Caco-2 (cell line): Measurements from ENCODE around the gene SHROOM1. TPM values are rescaled to one million over a fixed set of nuclear protein-coding genes. Genes with fewer than 3 reads are reported as not detected.

Source experiments
- BruUV-seq: library from RNA; stranded (reverse); fragments of 400-500 nt; replicated peaks from 2 replicates; lab custom pipeline; 2021; lab: Mats Ljungman, UMichigan
- CTCF ChIA-PET: fragments of 300-600 bp; sonication (Branson Sonifier 250); formaldehyde crosslinking; loops from one replicate; lab custom pipeline; 2022; ENCODE audit warnings: antibody characterized with exemption; lab: Charles Lee
- POLR2A ChIA-PET: fragments of 300-600 bp; sonication (Branson Sonifier 250); formaldehyde crosslinking; loops from one replicate; lab custom pipeline; 2022; ENCODE audit warnings: antibody characterized with exemption; lab: Charles Lee
- DNase-seq, 2 experiments: peaks; one replicate each; pipeline versions ENCODE4 v3.0.0 to v3.0.0-alpha.2; 2020 to 2022
- H3K27me3 ChIP-seq: replicated peaks from 2 replicates; pipeline ENCODE4 v1.6.0; 2011; ENCODE audit warnings: low read length; ENCODE audit not compliant: control insufficient read depth, insufficient read depth
- H3K36me3 ChIP-seq: 2 replicates; pipeline ENCODE4 v1.5.1; 2011; ENCODE audit warnings: low read length; ENCODE audit not compliant: control insufficient read depth, insufficient read depth
- H3K4me1 ChIP-seq: fragments of 250-450 bp; sonication (Bioruptor Pico); 2 replicates; pipeline ENCODE4 v1.5.1; 2020; ENCODE audit warnings: mild to moderate bottlenecking
- H3K4me3 ChIP-seq: 2 replicates; pipeline ENCODE4 v1.5.1; 2011; ENCODE audit warnings: low read depth, mild to moderate bottlenecking, control low read depth, low read length
- H3K9me3 ChIP-seq: fragments of 250-450 bp; sonication (Bioruptor Pico); 2 replicates; pipeline ENCODE4 v1.5.1; 2020; ENCODE audit warnings: mild to moderate bottlenecking, moderate library complexity
- H3K27ac Mint-ChIP-seq: one replicate; pipeline ENCODE4 v1.8.0; 2022; ENCODE audit warnings: mixed read lengths; ENCODE audit not compliant: unreplicated experiment
- H3K27me3 Mint-ChIP-seq: one replicate; pipeline ENCODE4 v1.8.0; 2022; ENCODE audit warnings: mixed read lengths; ENCODE audit not compliant: insufficient read depth, unreplicated experiment
- H3K36me3 Mint-ChIP-seq: one replicate; pipeline ENCODE4 v1.8.0; 2022; ENCODE audit warnings: mild to moderate bottlenecking, mixed read lengths; ENCODE audit not compliant: insufficient read depth, unreplicated experiment
- H3K4me1 Mint-ChIP-seq: one replicate; pipeline ENCODE4 v1.8.0; 2022; ENCODE audit warnings: low read depth, mixed read lengths; ENCODE audit not compliant: unreplicated experiment
- H3K4me3 Mint-ChIP-seq: one replicate; pipeline ENCODE4 v1.8.0; 2022; ENCODE audit warnings: mild to moderate bottlenecking, moderate library complexity, mixed read lengths; ENCODE audit not compliant: unreplicated experiment
- H3K9me3 Mint-ChIP-seq: one replicate; pipeline ENCODE4 v1.8.0; 2022; ENCODE audit warnings: mixed read lengths; ENCODE audit not compliant: unreplicated experiment
- CTCF ChIP-seq, 2 experiments: fragments of 200-600 bp in 1 of 2; IDR thresholded peaks; 1 replicate in 1 of 2; 2 replicates in 1 of 2; pipeline versions ENCODE4 v1.5.1 to v1.8.0; 2011 to 2022; ENCODE audit warnings: antibody characterized with exemption in 1 of 2, control low read depth in 1 of 2, inconsistent platforms in 1 of 2, low read depth in 1 of 2, low read length in 1 of 2, mild to moderate bottlenecking in 1 of 2, moderate library complexity in 1 of 2; ENCODE audit not compliant: insufficient read depth in 1 of 2, severe bottlenecking in 1 of 2, unreplicated experiment in 1 of 2
- intact Hi-C: fragments of 100-400 bp; cut with micrococcal nuclease; formaldehyde crosslinking; loops from one replicate; pipeline ENCODE4 v1.10.0; 2022; ENCODE audit not compliant: unreplicated experiment
- total RNA-seq: library from RNA; stranded (reverse); gene quantifications from 2 replicates; pipeline ENCODE4 v1.2.3, GENCODE V29; 2022

SHROOM1 gene
- total RNA-seq, 1 experiment from 2014 or later: 17.4 TPM

- TF ChIP-seq CTCF (IDR thresholded peaks at IDR 0.05; ENCODE audit: insufficient read depth in 1 of 2, low read depth in 1 of 2, low read length in 1 of 2, severe bottlenecking in 1 of 2, unreplicated experiment in 1 of 2): no peak
- POLR2A ChIA-PET: interaction anchor here (0.6 kb wide), 2 partner anchors 17 to 23 kb away, joined by 4 to 5 read pairs; no protein-coding TSS in a partner anchor
- Mint-ChIP-seq H3K27ac (peak overlapping the region; percentile 46), H3K9me3 (no peaks in the 10 kb centered on the region), H3K27me3 (no peaks in the 10 kb centered on the region), H3K4me1 (peaks cover 26% of the 10 kb centered on the region), H3K36me3 (peaks cover 5% of the 10 kb centered on the region), H3K4me3 (peak overlapping the region; percentile 73)
- Histone ChIP-seq H3K4me3 (peak overlapping the region; percentile 87), H3K36me3 (no peaks in the 10 kb centered on the region), H3K4me1 (peaks cover 36% of the 10 kb centered on the region), H3K27me3 (no peaks in the 10 kb centered on the region), H3K9me3 (no peaks in the 10 kb centered on the region)
- no TSS peak for BruUV-seq
- peak; percentile 30 to 59 for DNase-seq
- CTCF ChIA-PET: interaction anchor here (1.0 to 2.7 kb wide), 3 partner anchors 21 to 44 kb away, joined by 3 to 13 read pairs (median 9); no protein-coding TSS in a partner anchor
- intact Hi-C loops: loop anchor here (2.0 kb wide), 2 partner anchors 30 to 44 kb away; no protein-coding TSS in a partner anchor
Observed at GRCh38 chr5:132776131-132776937, 54.1 kb downstream of the SHROOM1 start.

GRCh38 chr5:132775476-132775961 is 54.9 kb downstream of the SHROOM1 start:
- H3K9me3 ChIP-seq: no peaks in the 10 kb centered on the region
- Mint-ChIP-seq H3K27me3 (no peaks in the 10 kb centered on the region), H3K4me1 (peaks cover 26% of the 10 kb centered on the region), H3K36me3 (peaks cover 5% of the 10 kb centered on the region), H3K9me3 (no peaks in the 10 kb centered on the region), H3K27ac (peak overlapping the region; percentile 46), H3K4me3 (peak overlapping the region; percentile 73)
- CTCF ChIA-PET: interaction anchor here (2.7 kb wide), 1 partner anchor 20 kb away, joined by 9 read pairs; no protein-coding TSS in a partner anchor
- POLR2A ChIA-PET: no interaction called here
- peak overlapping the region; percentile 87 for H3K4me3 ChIP-seq
- H3K4me1 ChIP-seq: peaks cover 43% of the 10 kb centered on the region
- intact Hi-C loops: no loop called here
- H3K27me3 ChIP-seq: no peaks in the 10 kb centered on the region
- TF ChIP-seq CTCF (IDR thresholded peaks at IDR 0.05; ENCODE audit: insufficient read depth in 1 of 2, low read depth in 1 of 2, low read length in 1 of 2, severe bottlenecking in 1 of 2, unreplicated experiment in 1 of 2): no peak
- TSS peak; percentile 57 for BruUV-seq
- H3K36me3 ChIP-seq: no peaks in the 10 kb centered on the region
- peak; percentile 55 to 56 for DNase-seq

GRCh38 chr5:132774896-132775295 is 55.6 kb downstream of the SHROOM1 start:
- no peak for DNase-seq
- Histone ChIP-seq H3K27me3 (no peaks in the 10 kb centered on the region), H3K36me3 (no peaks in the 10 kb centered on the region), H3K4me3 (no peak overlapping the region), H3K9me3 (no peaks in the 10 kb centered on the region), H3K4me1 (peaks cover 43% of the 10 kb centered on the region)
- Mint-ChIP-seq H3K4me1 (peaks cover 26% of the 10 kb centered on the region), H3K9me3 (no peaks in the 10 kb centered on the region), H3K4me3 (no peak overlapping the region), H3K36me3 (peaks cover 5% of the 10 kb centered on the region), H3K27ac (no peak overlapping the region), H3K27me3 (no peaks in the 10 kb centered on the region)
- no peak for TF ChIP-seq CTCF (IDR thresholded peaks at IDR 0.05; ENCODE audit: insufficient read depth in 1 of 2, low read depth in 1 of 2, low read length in 1 of 2, severe bottlenecking in 1 of 2, unreplicated experiment in 1 of 2)
- ChIA-PET CTCF (interaction anchor here (2.7 kb wide), 1 partner anchor 20 kb away, joined by 9 read pairs; no protein-coding TSS in a partner anchor), POLR2A (no interaction called here)
- intact Hi-C loops: no loop called here
- BruUV-seq: no TSS peak
